Measurements from ENCODE around the gene NAPB. TPM values are rescaled to one million over a fixed set of nuclear protein-coding genes. Genes with fewer than 3 reads are reported as not detected.
"Not testable (repeated sequence)": the region's sequence is repeated elsewhere in the genome, so short reads cannot be mapped to it uniquely, and the experiment has no call there.

Gene NAPB
- total RNA-seq (10 to 100 TPM; 11.4 to 20.4 (median 16.2) TPM), polyA plus RNA-seq (1 to 10 TPM; 5.5 to 7.9 TPM), total RNA-seq (17.4 reads per million, percentile 47 among the genes with 10 or more reads in this experiment)

DNA sequence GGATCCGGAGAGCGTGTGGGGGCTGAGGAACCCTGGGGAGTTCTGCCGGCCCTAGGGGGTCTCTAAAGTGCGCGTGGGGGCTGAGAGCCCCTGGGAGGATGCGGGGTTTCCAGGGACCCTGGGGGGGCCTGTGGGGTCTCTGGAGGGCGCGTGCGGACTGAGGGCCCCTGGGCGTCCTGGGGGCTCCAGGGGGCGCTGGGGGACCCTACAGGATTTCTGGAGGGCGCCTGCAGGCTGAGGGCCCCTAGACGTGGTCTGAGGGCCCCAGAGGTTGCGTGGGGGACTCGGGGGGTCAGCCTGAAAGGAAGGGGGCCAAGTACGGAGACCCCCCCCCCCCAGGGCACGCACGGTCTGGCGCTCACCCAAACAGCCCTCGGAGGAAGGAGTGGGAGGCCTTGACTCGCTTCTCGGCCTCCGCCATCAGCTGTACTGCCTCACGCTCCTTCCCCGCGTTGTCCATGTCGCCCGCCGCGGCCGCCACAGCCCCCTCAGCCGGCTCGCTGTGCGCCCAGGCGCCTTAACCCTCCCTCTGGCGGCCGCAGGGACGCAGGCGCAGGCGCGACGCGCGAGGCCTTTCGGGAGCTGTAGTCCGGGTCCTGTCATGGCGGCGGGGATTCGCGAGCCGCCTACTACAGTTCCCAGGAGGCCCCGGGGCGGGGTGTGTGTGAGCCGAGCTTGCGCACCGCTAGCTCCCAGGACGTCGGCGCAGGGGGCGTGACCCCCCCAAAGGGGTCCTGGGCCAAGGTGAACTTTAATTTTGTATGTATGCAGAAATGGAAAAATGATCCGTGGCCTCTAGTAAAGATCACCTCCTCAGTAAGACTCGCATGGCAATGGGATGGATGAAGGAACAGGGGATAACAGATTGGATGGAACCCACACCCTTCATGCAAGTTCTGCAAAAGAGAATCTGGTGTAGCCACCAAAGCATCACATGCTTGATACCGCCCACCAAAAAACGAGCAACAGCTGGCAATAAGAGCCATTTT is at the start of gene NAPB:
NAPB (minus strand) TSS at position 546 of the 989 bp plus-strand sequence; CDS start at position 460, 86 bp downstream.
- CTCF ChIA-PET = interaction anchor here (0.8 to 3.3 kb wide), 5 partner anchors 24 to 71 kb away, joined by 3 to 22 read pairs (median 4); partner anchors contain the start of gene NXT1
- ATAC-seq (peak; percentile 99), DNase-seq (peak; percentile 82 to 93 (median 91))
- Mint-ChIP-seq H3K4me1 (peaks cover 21 to 55% (median 39%) of the 10 kb centered on the region in 7 donors), H3K4me3 (peak within 1 kb of the TSS; percentile 86 to 96 (median 92)), H3K27ac (peak within 1 kb of the TSS; percentile 55 to 95 (median 89)), H3K9me3 (no peaks in the 10 kb centered on the region), H3K36me3 (peaks cover 0 to 6% (median 0%) of the 10 kb centered on the region in 5 donors), H3K27me3 (peaks cover 0 to 11% (median 6%) of the 10 kb centered on the region in 5 donors)
- H3K36me3 ChIP-seq (ENCODE audit: control insufficient read depth in 2 of 3, insufficient read depth in 3 of 3, low read length in 3 of 3) = peaks cover 0 to 9% (median 0%) of the 10 kb centered on the region in 3 experiments
- no peaks in the 10 kb centered on the region for H3K9me3 ChIP-seq (ENCODE audit: control insufficient read depth in 2 of 3, low read length in 3 of 3)
- peaks cover 7 to 22% of the 10 kb centered on the region in 2 donors for H3K4me1 ChIP-seq (ENCODE audit: control insufficient read depth in 2 of 2, insufficient read depth in 2 of 2, low read length in 2 of 2)
- intact Hi-C loops (cut with micrococcal nuclease) = loop anchor here (1.0 to 10.0 kb wide), 8 partner anchors 13 to 1974 kb away; partner anchors contain the start of genes GZF1 (in 2 of the 2), NXT1 (in 2 of the 2), ABHD12 (in 1 of the 2) and ACSS1 (in 1 of the 2)
- peak within 1 kb of the TSS; percentile 87 for H3K27ac ChIP-seq (ENCODE audit: low read depth, low read length)
- peak within 1 kb of the TSS; percentile 84 for H3K4me3 ChIP-seq (ENCODE audit: low read length)
- H3K27me3 ChIP-seq (ENCODE audit: control insufficient read depth in 2 of 2, insufficient read depth in 2 of 2, low read length in 2 of 2) = no peaks in the 10 kb centered on the region
- POLR2A ChIA-PET = interaction anchor here (0.7 to 3.3 kb wide), 9 partner anchors 10 to 75 kb away, joined by 3 to 30 read pairs (median 3); partner anchors contain the start of gene NXT1

- peaks cover 6 to 47% (median 15%) of the 10 kb centered on the region in 11 donors for H3K9me3 Mint-ChIP-seq
- H3K36me3 Mint-ChIP-seq = peaks cover 0 to 22% (median 4%) of the 10 kb centered on the region in 5 donors
- H3K27me3 ChIP-seq (ENCODE audit: control insufficient read depth in 2 of 2, insufficient read depth in 2 of 2, low read length in 2 of 2); H3K4me3 Mint-ChIP-seq; ATAC-seq; H3K4me3 ChIP-seq (ENCODE audit: low read length); CTCF ChIA-PET; intact Hi-C loops (cut with micrococcal nuclease); H3K4me1 Mint-ChIP-seq; H3K27ac ChIP-seq (ENCODE audit: low read depth, low read length); H3K27ac Mint-ChIP-seq; H3K4me1 ChIP-seq (ENCODE audit: control insufficient read depth in 2 of 2, insufficient read depth in 2 of 2, low read length in 2 of 2); POLR2A ChIA-PET; DNase-seq; H3K36me3 ChIP-seq (ENCODE audit: control insufficient read depth in 2 of 3, insufficient read depth in 3 of 3, low read length in 3 of 3): not testable (repeated sequence)
- peaks cover 0 to 18% (median 0%) of the 10 kb centered on the region in 3 experiments for H3K9me3 ChIP-seq (ENCODE audit: control insufficient read depth in 2 of 3, low read length in 3 of 3)
- peaks cover 8 to 35% (median 30%) of the 10 kb centered on the region in 5 donors for H3K27me3 Mint-ChIP-seq
Observed at GRCh38 chr20:23466961-23467360, 45.7 kb upstream of the NAPB start.

GRCh38 chr20:23461180-23461579 is 39.9 kb upstream of the NAPB start:
- Histone ChIP-seq H3K4me3 (ENCODE audit: low read length) (no peak overlapping the region), H3K27me3 (ENCODE audit: control insufficient read depth in 2 of 2, insufficient read depth in 2 of 2, low read length in 2 of 2) (no peaks in the 10 kb centered on the region), H3K36me3 (ENCODE audit: control insufficient read depth in 2 of 3, insufficient read depth in 3 of 3, low read length in 3 of 3) (no peaks in the 10 kb centered on the region), H3K9me3 (ENCODE audit: control insufficient read depth in 2 of 3, low read length in 3 of 3) (peaks cover 0 to 7% (median 0%) of the 10 kb centered on the region in 3 experiments), H3K4me1 (ENCODE audit: control insufficient read depth in 2 of 2, insufficient read depth in 2 of 2, low read length in 2 of 2) (peaks cover 0 to 17% of the 10 kb centered on the region in 2 donors), H3K27ac (ENCODE audit: low read depth, low read length) (no peak overlapping the region)
- ChIA-PET CTCF (no interaction called here), POLR2A (no interaction called here)
- peaks cover 0 to 9% (median 0%) of the 10 kb centered on the region in 5 donors for H3K36me3 Mint-ChIP-seq
- peaks cover 9 to 19% (median 14%) of the 10 kb centered on the region in 5 donors for H3K27me3 Mint-ChIP-seq
- ATAC-seq (no peak), DNase-seq (no peak)
- H3K4me3 Mint-ChIP-seq = no peak overlapping the region
- intact Hi-C loops (cut with micrococcal nuclease) = no loop called here
- peaks cover 6 to 12% (median 10%) of the 10 kb centered on the region in 7 donors for H3K4me1 Mint-ChIP-seq
- peaks cover under 1 to 23% (median 9%) of the 10 kb centered on the region in 11 donors for H3K9me3 Mint-ChIP-seq
- no peak overlapping the region for H3K27ac Mint-ChIP-seq

GRCh38 chr20:23459461-23460150 is 38.3 kb upstream of the NAPB start:
- ChIA-PET POLR2A (no interaction called here), CTCF (no interaction called here)
- Histone ChIP-seq H3K36me3 (ENCODE audit: control insufficient read depth in 2 of 3, insufficient read depth in 3 of 3, low read length in 3 of 3) (no peaks in the 10 kb centered on the region), H3K27me3 (ENCODE audit: control insufficient read depth in 2 of 2, insufficient read depth in 2 of 2, low read length in 2 of 2) (no peaks in the 10 kb centered on the region), H3K27ac (ENCODE audit: low read depth, low read length) (no peak overlapping the region), H3K4me1 (ENCODE audit: control insufficient read depth in 2 of 2, insufficient read depth in 2 of 2, low read length in 2 of 2) (peaks cover 0 to 22% of the 10 kb centered on the region in 2 donors), H3K9me3 (ENCODE audit: control insufficient read depth in 2 of 3, low read length in 3 of 3) (no peaks in the 10 kb centered on the region), H3K4me3 (ENCODE audit: low read length) (no peak overlapping the region)
- ATAC-seq (no peak), DNase-seq (no peak)
- Mint-ChIP-seq H3K4me3 (no peak overlapping the region), H3K27ac (no peak overlapping the region), H3K9me3 (peaks cover 0 to 9% (median 3%) of the 10 kb centered on the region in 11 donors), H3K27me3 (peaks cover 4 to 19% (median 12%) of the 10 kb centered on the region in 5 donors), H3K36me3 (no peaks in the 10 kb centered on the region), H3K4me1 (peaks cover 9 to 17% (median 13%) of the 10 kb centered on the region in 7 donors)
- intact Hi-C loops (cut with micrococcal nuclease) = no loop called here

GRCh38 chr20:23456873-23457272 is 35.6 kb upstream of the NAPB start:
- Mint-ChIP-seq H3K4me1 (peaks cover 9 to 17% (median 13%) of the 10 kb centered on the region in 7 donors), H3K4me3 (peak overlapping the region in 1 of 10 donors; percentile 45), H3K9me3 (peaks cover 0 to 1% (median 0%) of the 10 kb centered on the region in 11 donors), H3K27me3 (peaks cover 0 to 5% (median 1%) of the 10 kb centered on the region in 5 donors), H3K27ac (peak overlapping the region in 2 of 9 donors; percentile 36 to 48), H3K36me3 (no peaks in the 10 kb centered on the region)
- ChIA-PET POLR2A (no interaction called here), CTCF (no interaction called here)
- Histone ChIP-seq H3K36me3 (ENCODE audit: control insufficient read depth in 2 of 3, insufficient read depth in 3 of 3, low read length in 3 of 3) (no peaks in the 10 kb centered on the region), H3K4me1 (ENCODE audit: control insufficient read depth in 2 of 2, insufficient read depth in 2 of 2, low read length in 2 of 2) (peaks cover 0 to 22% of the 10 kb centered on the region in 2 donors), H3K27ac (ENCODE audit: low read depth, low read length) (no peak overlapping the region), H3K4me3 (ENCODE audit: low read length) (no peak overlapping the region), H3K27me3 (ENCODE audit: control insufficient read depth in 2 of 2, insufficient read depth in 2 of 2, low read length in 2 of 2) (no peaks in the 10 kb centered on the region), H3K9me3 (ENCODE audit: control insufficient read depth in 2 of 3, low read length in 3 of 3) (no peaks in the 10 kb centered on the region)
- DNase-seq = no peak
- ATAC-seq = peak; percentile 38
- intact Hi-C loops (cut with micrococcal nuclease) = no loop called here

DNA sequence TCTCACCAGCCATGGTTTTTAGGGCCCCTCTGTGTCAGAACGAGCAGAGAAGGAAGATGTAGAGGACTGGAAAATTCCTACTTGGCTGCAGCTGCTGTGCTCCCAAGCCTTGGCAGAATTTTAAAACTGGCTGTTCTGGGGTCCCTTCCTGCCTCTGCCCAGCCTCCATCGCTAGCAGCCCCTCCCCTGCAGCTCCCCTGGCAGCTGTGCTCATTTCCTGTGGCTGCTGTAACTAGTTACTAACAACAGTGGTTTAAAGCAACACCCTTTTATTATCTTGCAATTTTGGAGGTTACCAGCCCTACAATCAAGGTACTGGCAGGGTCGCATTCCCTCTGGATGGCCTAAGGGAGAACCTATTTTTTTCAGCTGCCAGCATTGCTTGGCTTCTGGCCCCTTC is 35.1 kb upstream of the NAPB start:
- peaks cover 9 to 17% (median 13%) of the 10 kb centered on the region in 7 donors for H3K4me1 Mint-ChIP-seq
- peaks cover 0 to 5% (median 0%) of the 10 kb centered on the region in 5 donors for H3K27me3 Mint-ChIP-seq
- no peaks in the 10 kb centered on the region for H3K36me3 ChIP-seq (ENCODE audit: control insufficient read depth in 2 of 3, insufficient read depth in 3 of 3, low read length in 3 of 3)
- peaks cover 0 to 22% of the 10 kb centered on the region in 2 donors for H3K4me1 ChIP-seq (ENCODE audit: control insufficient read depth in 2 of 2, insufficient read depth in 2 of 2, low read length in 2 of 2)
- no peaks in the 10 kb centered on the region for H3K27me3 ChIP-seq (ENCODE audit: control insufficient read depth in 2 of 2, insufficient read depth in 2 of 2, low read length in 2 of 2)
- CTCF ChIA-PET = no interaction called here
- H3K27ac Mint-ChIP-seq = peak overlapping the region in 2 of 9 donors; percentile 36 to 48
- DNase-seq = no peak
- peak overlapping the region in 1 of 10 donors; percentile 11 for H3K4me3 Mint-ChIP-seq
- peaks cover 0 to 1% (median 0%) of the 10 kb centered on the region in 11 donors for H3K9me3 Mint-ChIP-seq
- peak overlapping the region; percentile 32 for H3K4me3 ChIP-seq (ENCODE audit: low read length)
- intact Hi-C loops (cut with micrococcal nuclease) = no loop called here
- POLR2A ChIA-PET = no interaction called here
- no peaks in the 10 kb centered on the region for H3K36me3 Mint-ChIP-seq
- no peaks in the 10 kb centered on the region for H3K9me3 ChIP-seq (ENCODE audit: control insufficient read depth in 2 of 3, low read length in 3 of 3)
- ATAC-seq = peak; percentile 71
- no peak overlapping the region for H3K27ac ChIP-seq (ENCODE audit: low read depth, low read length)
